GM21423 (cell line): ENCODE data around the gene DCUN1D1.
A peak's percentile ranks its signal among the peaks of the same experiment; 100 is the strongest.
"Not testable (repeated sequence)": the region's sequence is repeated elsewhere in the genome, so short reads cannot be mapped to it uniquely, and the experiment has no call there.

Experiments
- ATAC-seq: cut with Tn5 transposase; IDR thresholded peaks from one replicate; pipeline ENCODE4 v1.9.1; 2021; ENCODE audit warnings: mild to moderate bottlenecking, moderate library complexity; ENCODE audit not compliant: unreplicated experiment

Gene DCUN1D1

GRCh38 chr3:182980204-182981037 is at the start of gene DCUN1D1:
Gene DCUN1D1, minus strand, starts transcription at chr3:182980538. Its CDS starts 49 bp downstream, at chr3:182980489.
- peak; percentile 90 for ATAC-seq

- ATAC-seq: no peak
These were observed 48.1 kb upstream of the DCUN1D1 start for GRCh38 chr3:183028416-183028815.

- no peak for ATAC-seq
These were observed 46.9 kb upstream of the DCUN1D1 start for GRCh38 chr3:183027276-183027675.

- no peak for ATAC-seq
These were observed 42.7 kb upstream of the DCUN1D1 start for GRCh38 chr3:183022936-183023516.

GRCh38 chr3:183018421-183019192 is 38.3 kb upstream of the DCUN1D1 start:
- no peak for ATAC-seq

- ATAC-seq: no peak
These were observed 34.8 kb upstream of the DCUN1D1 start for GRCh38 chr3:183015185-183015584.

- ATAC-seq: no peak
These were observed 33.5 kb upstream of the DCUN1D1 start for GRCh38 chr3:183013856-183014255.

- no peak for ATAC-seq
These were observed 32.7 kb upstream of the DCUN1D1 start for GRCh38 chr3:183013074-183013473.

- ATAC-seq: no peak
These were observed 28.5 kb upstream of the DCUN1D1 start for GRCh38 chr3:183008800-183009199.

GRCh38 chr3:183008303-183008702 is 28.0 kb upstream of the DCUN1D1 start:
- ATAC-seq: no peak

GRCh38 chr3:183006396-183007002 is 26.2 kb upstream of the DCUN1D1 start:
- ATAC-seq: no peak

- no peak for ATAC-seq
These were observed 19.4 kb upstream of the DCUN1D1 start for GRCh38 chr3:182999767-183000166.

GRCh38 chr3:182993486-182994201 is 13.3 kb upstream of the DCUN1D1 start:
- not testable (repeated sequence) for ATAC-seq

- no peak for ATAC-seq
These were observed 9.2 kb upstream of the DCUN1D1 start for GRCh38 chr3:182989566-182989965.

GRCh38 chr3:182986021-182986420 is 5.7 kb upstream of the DCUN1D1 start:
- no peak for ATAC-seq

- ATAC-seq: no peak
These were observed 3.5 kb upstream of the DCUN1D1 start for GRCh38 chr3:182983876-182984275.

GRCh38 chr3:182981038-182981380 is 671 bp upstream of the DCUN1D1 start:
- ATAC-seq: no peak

- ATAC-seq: peak; percentile 14
These were observed 605 bp downstream of the DCUN1D1 start for GRCh38 chr3:182979674-182980191.

- no peak for ATAC-seq
These were observed 1.1 kb downstream of the DCUN1D1 start for GRCh38 chr3:182979103-182979673.

- ATAC-seq: no peak
These were observed 2.0 kb downstream of the DCUN1D1 start for GRCh38 chr3:182978387-182978786.
